Left lung (tissue), 10 donors: Measurements from ENCODE around the gene CDCA3. TPM values are rescaled to one million over a fixed set of nuclear protein-coding genes. Genes with fewer than 3 reads are reported as not detected.

Experiments used
- ATAC-seq: fragments of 200-7000 bp; cut with Tn5 transposase; one replicate; pipeline ENCODE4 v1.9.1; 2020; ENCODE audit warnings: moderate library complexity
- DNase-seq, 4 donors: peaks; one replicate each; pipeline ENCODE4 v3.0.0-alpha.2; 2013 to 2020
- H3K27ac ChIP-seq, 2 donors: fragments of 200-600 bp; sonication (generic) in 1 of 2; one replicate each; pipeline versions ENCODE4 v1.5.0 to v1.8.0; 2020 to 2021
- H3K27me3 ChIP-seq, 2 donors: fragments of 200-600 bp; sonication (generic) in 1 of 2; one replicate each; pipeline versions ENCODE4 v1.5.0 to v1.8.0; 2020 to 2021
- H3K36me3 ChIP-seq, 2 donors: fragments of 200-600 bp; sonication (generic) in 1 of 2; one replicate each; pipeline versions ENCODE4 v1.5.0 to v1.8.0; 2020 to 2021
- H3K4me1 ChIP-seq, 2 donors: fragments of 200-600 bp; one replicate each; pipeline ENCODE4 v1.8.0; 2021
- H3K4me3 ChIP-seq, 2 donors: fragments of 200-600 bp; sonication (generic) in 1 of 2; one replicate each; pipeline versions ENCODE4 v1.5.0 to v1.8.0; 2020 to 2021; ENCODE audit warnings: mild to moderate bottlenecking in 1 of 2
- H3K9me3 ChIP-seq, 2 donors: fragments of 200-600 bp; sonication (generic) in 1 of 2; one replicate each; pipeline versions ENCODE4 v1.5.0 to v1.8.0; 2020 to 2021
- CTCF ChIP-seq, 2 donors: fragments of 200-600 bp; sonication (generic) in 1 of 2; IDR thresholded peaks; one replicate each; pipeline versions ENCODE4 v1.5.0 to v1.8.0; 2021; ENCODE audit warnings: antibody characterized with exemption in 2 of 2
- intact Hi-C, 2 donors: fragments of 100-400 bp; cut with DNase I; formaldehyde crosslinking; loops; one replicate each; pipeline versions ENCODE4 v1.11.2 to v1.14.2; 2022
- polyA plus RNA-seq, 6 donors: library from polyadenylated mRNA; unstranded; fragments of 120-200 nt; gene quantifications; one replicate each; pipeline ENCODE4 v1.2.1, GENCODE V29; 2013; ENCODE audit not compliant: insufficient read length in 6 of 6
- total RNA-seq, 2 donors: library from RNA; stranded (reverse); fragmentation: NEBNext Ultra II Directional; extraction: Animal tissue kit (Norgen Biotek cat#: 25700); gene quantifications; one replicate each; pipeline ENCODE4 v1.2.1, GENCODE V29; 2021
- donor health status: DM: no; HTN: yes; CAD: no.
- donor health status: DM: no; HTN: no; CAD: no.

The CDCA3 gene
- total and polyA plus RNA-seq, 8 donors = 2.0 to 59.2 (median 28.2) TPM

- H3K9me3 ChIP-seq = no peaks in the 10 kb centered on the region
- peak; percentile 48 to 85 (median 72) for DNase-seq
- no peak for TF ChIP-seq CTCF (IDR thresholded peaks at IDR 0.05)
- no peaks in the 10 kb centered on the region for H3K36me3 ChIP-seq
- intact Hi-C loops = no loop called here
- peak within 1 kb of the TSS; percentile 41 for H3K4me3 ChIP-seq
- peak; percentile 60 for ATAC-seq
- H3K4me1 ChIP-seq = peaks cover 3 to 25% of the 10 kb centered on the region in 2 donors
- peaks cover 0 to 54% of the 10 kb centered on the region in 2 donors for H3K27me3 ChIP-seq
- H3K27ac ChIP-seq = peak within 1 kb of the TSS; percentile 13 to 53
These were observed 29.3 kb downstream of the CDCA3 start, which contains the start of gene GPR162 for GRCh38 chr12:6821591-6822425. Gene GPR162, plus strand, starts transcription at chr12:6821821. Its CDS starts 2,078 bp downstream, at chr12:6823899.

GRCh38 chr12:6820166-6820565 lies 30.9 kb downstream of the CDCA3 start:
- ATAC-seq = no peak
- intact Hi-C loops = no loop called here
- Histone ChIP-seq H3K9me3 (no peaks in the 10 kb centered on the region), H3K27ac (no peak overlapping the region), H3K4me3 (no peak overlapping the region), H3K36me3 (peaks cover 0 to 5% of the 10 kb centered on the region in 2 donors), H3K27me3 (peaks cover 0 to 38% of the 10 kb centered on the region in 2 donors), H3K4me1 (peaks cover under 1 to 20% of the 10 kb centered on the region in 2 donors)
- no peak for TF ChIP-seq CTCF (IDR thresholded peaks at IDR 0.05)
- DNase-seq = no peak

- H3K9me3 ChIP-seq = no peaks in the 10 kb centered on the region
- no peak overlapping the region for H3K27ac ChIP-seq
- intact Hi-C loops = no loop called here
- peaks cover 0 to 20% of the 10 kb centered on the region in 2 donors for H3K4me1 ChIP-seq
- no peak for DNase-seq
- H3K36me3 ChIP-seq = peaks cover 0 to 5% of the 10 kb centered on the region in 2 donors
- ATAC-seq = no peak
- peaks cover 0 to 30% of the 10 kb centered on the region in 2 donors for H3K27me3 ChIP-seq
- no peak overlapping the region for H3K4me3 ChIP-seq
- no peak for TF ChIP-seq CTCF (IDR thresholded peaks at IDR 0.05)
These were observed 31.7 kb downstream of the CDCA3 start for GRCh38 chr12:6819106-6820030.

GRCh38 chr12:6818645-6819044 lies 32.4 kb downstream of the CDCA3 start:
- intact Hi-C loops = no loop called here
- no peak for ATAC-seq
- no peaks in the 10 kb centered on the region for H3K9me3 ChIP-seq
- H3K27me3 ChIP-seq = peaks cover 0 to 22% of the 10 kb centered on the region in 2 donors
- peaks cover 0 to 5% of the 10 kb centered on the region in 2 donors for H3K36me3 ChIP-seq
- no peak for TF ChIP-seq CTCF (IDR thresholded peaks at IDR 0.05)
- no peak for DNase-seq
- H3K4me3 ChIP-seq = no peak overlapping the region
- peaks cover 0 to 20% of the 10 kb centered on the region in 2 donors for H3K4me1 ChIP-seq
- H3K27ac ChIP-seq = no peak overlapping the region
